Ureter (tissue), 1 donor: ENCODE measurements around the gene DBH. TPM values are rescaled to one million over a fixed set of nuclear protein-coding genes. Genes with fewer than 3 reads are reported as not detected.

Experiments
- DNase-seq: peaks from one replicate; pipeline ENCODE4 v3.0.0-alpha.2; 2020; ENCODE audit warnings: low spot score
- total RNA-seq: library from RNA; stranded (reverse); gene quantifications from one replicate; pipeline ENCODE4 v1.2.4, GENCODE V29; 2023
- donor health status: DM: yes; HTN: yes; CAD: no.

DBH gene
- total RNA-seq, 1 donor from 2014 or later = not detected

DNA sequence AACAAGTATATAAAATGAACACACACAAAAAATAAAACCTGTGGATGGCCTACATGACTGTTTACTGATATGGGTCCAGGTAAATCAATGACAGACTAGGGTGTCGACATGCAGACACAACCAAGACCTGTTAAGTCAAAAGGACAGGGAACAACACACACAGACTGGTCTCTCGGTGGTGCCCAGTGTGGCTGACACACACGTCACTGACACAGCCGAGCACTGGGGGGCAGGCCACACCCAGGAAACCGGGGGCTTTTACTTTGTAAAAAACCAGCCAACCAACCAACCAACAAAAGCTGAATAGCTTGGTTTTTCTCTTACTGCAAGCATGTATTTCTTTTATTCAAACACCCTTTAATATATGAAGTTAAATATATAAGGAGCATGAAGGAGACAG lies 31.9 kb upstream of the DBH start:
- DNase-seq = no peak

DNA sequence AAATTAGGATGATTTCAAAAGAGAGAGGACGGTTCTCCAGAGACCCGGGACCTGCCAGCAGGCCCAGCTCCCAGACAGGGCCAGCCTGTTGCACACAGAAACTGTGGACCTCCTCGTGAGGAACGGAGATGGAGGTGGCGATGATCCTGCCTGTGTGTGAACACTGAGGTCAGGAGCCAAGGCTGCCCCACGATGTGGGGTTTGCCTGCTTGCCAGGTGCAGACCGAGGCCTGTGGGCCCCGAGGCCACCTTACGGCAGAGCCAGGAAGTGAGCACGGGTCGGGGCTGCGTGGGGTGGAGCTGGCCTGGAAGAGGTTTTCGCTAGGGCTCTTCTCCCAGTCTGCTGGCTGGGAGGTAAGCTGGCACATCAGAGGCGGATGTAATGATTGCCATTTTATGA lies 31.3 kb upstream of the DBH start:
- DNase-seq = no peak

DNA sequence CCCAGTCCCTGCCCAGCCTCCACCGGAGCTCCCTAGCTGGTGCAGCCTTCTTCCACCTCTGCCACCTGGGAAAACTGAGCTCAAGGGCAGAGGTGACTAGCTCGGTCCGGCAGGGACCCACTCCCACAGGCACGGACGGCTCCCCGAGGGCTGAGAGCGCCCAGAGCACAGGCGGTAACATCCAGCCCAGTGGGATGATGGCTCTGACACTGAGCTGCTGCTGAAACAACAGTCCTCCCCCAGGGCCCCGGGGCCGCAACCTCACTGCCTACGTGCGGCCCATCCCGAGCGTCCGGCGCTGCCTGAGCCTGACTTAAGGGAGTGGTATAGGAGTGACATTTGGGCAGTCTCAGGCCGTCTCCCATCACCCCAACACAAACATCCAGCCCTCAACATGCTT lies 30.7 kb upstream of the DBH start:
- DNase-seq = no peak

DNA sequence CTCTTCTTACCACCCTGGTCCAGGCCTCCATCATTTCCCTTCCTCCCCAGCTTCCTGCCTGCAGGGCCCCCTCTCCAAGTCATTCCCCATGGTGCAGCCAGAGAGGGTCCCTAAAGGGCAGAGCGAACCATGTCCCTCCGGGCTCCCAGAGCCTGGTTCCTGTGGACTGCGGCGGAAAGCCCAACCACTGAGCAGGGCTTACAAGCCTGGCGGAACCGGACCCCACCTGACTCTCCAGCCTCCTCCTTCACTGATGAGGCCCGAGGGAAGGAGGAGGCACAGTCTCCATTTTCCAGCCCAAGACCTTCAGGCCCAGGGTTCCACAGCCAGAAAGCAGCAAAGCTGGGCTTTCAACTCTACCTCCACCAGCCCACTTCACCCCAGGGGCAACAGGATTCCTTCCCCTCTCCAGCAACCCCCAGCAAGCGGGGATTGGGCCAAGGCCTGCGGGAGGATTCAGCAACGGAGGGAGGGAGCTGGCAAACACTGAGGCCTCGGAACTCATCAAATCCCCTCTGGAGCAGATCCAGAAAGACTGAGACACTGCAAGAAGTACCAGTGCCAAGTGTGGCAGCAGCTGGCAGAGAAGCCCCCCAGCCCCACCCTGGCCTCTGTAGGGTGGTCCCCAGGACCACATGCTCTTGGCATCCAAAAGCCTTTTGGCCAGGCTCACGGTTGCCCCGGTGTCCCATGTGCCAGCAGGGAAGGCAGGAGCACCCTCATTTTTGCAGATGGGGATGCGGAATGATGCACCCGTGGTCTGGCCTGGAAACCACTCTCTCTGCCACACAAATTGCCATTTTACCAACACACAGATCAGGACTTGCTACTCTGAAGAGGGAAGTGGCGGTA lies 30.1 kb upstream of the DBH start:
- DNase-seq = no peak

DNA sequence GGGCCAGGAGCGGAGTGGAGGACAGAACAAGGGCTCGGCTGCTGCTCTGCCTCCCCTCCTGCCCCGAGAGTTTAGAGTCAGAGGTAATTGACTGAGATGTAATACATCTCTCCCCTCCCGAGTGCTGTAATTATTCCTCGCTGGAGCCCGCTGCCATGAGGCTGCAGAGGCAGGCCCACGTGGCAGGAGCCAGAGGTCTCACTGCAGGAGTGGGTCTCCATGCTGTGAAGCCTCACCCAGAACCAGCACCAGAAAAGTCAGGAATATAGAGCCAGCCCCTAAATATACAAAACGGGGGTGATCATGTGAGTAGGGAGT lies 29.5 kb upstream of the DBH start:
- DNase-seq = no peak

DNA sequence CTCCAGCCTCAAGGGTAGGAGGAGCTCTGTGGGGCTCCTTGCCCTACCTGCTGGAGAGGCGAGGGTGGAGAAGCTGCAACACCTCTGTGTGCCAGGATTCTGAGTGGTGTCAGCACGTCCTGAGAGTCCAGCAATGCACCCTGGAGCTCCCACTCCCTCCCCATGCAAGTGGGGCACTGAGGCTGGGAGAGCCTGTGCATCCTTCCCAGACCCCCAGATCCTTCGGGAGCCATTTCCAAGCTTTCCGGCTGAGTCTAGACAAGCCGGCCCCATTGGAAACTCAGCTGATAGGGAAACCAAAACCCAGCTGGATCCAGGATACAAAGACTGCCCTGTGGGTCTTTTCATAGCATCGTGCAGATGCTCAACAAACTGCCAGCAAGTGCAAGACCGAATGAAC lies 28.8 kb upstream of the DBH start:
- DNase-seq = no peak

DNA sequence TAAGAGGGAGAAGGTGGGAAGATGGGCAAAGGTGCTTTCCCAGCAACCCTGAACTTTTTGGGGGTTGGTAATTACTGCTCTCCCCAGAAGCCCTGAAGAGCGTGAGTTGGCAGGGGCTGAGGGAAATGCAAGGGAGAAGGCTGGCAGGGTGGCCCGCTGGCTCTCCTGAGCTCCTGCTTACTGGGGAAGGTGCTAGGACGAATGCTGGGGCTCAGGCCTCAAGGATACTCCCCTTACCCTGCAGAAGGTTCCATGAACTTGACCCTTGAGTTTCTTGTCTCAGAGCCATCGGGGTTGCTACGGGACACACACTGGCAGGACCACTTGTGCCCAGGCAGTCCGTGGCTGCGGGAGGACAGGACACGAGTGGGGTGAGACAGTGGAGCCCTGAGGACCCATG lies 28.2 kb upstream of the DBH start:
- DNase-seq = no peak

DNA sequence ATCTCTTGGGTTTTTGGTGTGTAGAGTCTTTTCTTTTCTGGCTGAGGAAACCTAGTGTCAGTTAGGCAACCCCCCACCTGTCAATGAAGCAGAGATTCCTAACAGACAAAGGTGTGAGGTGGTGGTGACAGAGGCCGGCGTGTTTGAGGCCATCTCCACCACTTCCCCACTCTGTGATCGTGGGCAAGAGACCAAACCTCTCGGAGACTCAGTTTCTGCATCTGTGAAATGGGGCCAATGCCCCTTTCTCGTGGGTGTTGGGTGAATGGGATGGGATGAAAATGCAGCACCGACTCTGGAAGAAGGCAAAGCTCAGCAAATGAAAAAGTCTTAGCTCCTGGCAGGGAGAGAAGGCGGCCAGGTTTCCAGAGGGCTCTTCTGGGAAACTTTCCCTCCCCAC lies 27.8 kb upstream of the DBH start:
- DNase-seq = no peak

DNA sequence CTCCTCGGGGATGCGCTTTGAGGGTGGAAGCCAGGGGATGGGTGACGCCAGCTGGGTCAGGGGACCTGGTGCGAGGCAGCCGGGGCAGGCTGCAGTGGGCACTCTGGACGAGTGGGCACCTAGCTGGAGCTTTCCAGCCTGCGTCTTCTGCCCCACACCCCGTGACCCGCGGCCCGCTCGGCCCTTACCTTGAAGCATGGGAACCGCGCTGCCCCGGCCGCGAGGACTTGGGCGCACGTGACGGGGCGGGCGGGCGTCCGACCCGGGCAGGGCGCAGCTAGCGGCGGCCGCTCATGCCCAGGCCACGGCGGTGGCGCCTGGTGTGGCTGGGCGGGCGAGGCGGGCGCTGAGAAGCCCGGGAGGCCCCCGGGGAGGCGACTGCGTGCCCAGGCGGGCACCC lies 27.3 kb upstream of the DBH start:
- DNase-seq = no peak

DNA sequence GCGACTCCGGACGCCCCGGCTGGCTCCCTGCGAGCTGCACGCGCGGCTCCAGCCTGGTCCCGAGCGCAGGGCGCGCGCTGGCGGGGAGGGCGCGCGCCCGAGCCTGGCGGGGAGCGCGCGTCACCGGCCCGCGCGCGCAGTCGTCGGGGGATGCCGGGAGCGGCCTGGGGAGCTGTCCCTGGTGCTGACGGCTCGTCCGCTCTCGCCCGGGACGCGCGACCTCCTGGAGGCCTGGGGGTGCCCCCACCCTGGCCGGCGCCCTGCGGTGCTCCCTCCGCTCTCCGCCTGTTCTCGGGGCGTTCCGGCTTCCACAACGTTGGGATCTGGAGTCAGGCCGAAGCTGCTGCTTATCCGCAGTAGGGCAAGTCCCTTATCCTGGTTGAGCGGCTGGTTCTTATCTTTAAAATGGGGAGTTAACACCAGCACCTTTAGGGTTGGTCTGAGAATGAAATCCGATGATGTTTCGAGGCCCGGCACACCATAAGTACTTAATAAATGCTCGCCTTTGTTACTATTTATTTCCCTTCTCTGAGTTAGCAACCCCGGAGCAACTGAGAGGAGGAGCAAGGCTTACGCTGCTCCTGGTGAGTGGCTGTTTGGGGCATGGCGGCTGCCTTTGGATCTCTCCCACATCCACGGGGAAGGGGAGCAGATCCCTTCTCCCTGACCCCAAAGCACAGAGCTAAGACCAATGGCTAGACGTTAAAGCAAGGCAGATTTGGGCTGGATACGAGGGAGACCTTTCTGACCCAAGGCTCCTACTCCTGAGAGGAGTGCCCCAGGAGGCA lies 26.7 kb upstream of the DBH start, which contains the start of gene FAM163B:
Gene FAM163B, minus strand, starts transcription at position 79 of the 788 bp plus-strand sequence. CDS start 29,166 bp downstream, outside the sequence.
- no peak for DNase-seq

DNA sequence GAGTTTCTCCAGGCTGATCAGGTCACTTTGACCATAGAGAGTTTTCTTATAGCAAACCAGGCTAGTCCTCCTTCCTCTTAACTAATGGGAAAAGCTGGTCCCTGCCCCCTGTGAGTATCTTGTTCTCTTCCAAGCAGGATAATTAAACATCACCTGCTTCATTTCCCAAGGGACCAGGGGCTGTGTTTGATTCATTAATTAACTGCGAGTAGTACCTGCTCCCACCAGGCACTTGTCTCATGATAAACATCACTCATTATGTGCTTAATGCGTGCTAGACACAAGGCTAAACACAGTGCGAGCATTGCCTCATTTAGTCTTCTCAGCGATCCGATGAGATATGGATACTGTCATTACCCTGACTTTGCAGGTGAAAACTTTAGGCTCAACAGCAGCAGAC lies 25.3 kb upstream of the DBH start:
- DNase-seq = no peak

DNA sequence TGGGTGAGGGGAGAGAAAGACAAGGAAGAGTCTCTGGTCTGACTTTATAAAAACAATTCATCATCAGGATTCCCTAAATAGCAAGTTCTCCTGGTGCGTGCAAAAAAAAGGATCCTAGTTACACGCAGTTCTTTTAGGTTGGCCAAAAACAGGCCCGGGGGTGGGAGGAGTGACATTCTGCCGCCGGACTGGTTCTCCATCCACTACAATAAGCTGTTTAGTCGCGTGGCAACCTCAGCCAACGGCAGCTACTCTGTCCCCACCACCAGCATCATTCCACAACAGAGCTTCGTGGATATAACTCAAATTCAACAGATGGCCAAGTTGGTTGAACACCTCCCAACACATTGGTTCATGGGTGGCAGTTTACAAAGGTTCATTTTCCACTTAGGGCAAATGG lies 24.1 kb upstream of the DBH start:
- no peak for DNase-seq

DNA sequence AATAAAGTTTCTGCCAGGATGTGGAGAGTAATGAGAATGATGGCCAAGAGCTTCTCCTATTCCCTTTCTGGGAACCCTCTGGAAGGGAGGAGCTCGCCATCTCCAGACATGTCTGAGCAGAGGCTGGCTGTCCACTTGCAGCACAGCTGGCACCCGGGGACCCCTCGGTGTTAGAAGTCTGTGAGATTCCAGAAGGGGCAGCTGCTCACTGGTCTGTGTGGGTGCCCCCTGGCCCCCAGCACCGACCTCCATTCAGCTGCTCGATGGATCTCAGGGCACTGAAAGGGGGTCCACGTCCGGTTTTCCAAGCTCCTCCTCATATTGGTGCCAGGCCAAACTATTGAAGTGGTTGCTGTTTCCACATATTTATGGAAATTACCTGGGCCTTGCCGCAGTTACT lies 23.3 kb upstream of the DBH start:
- no peak for DNase-seq

DNA sequence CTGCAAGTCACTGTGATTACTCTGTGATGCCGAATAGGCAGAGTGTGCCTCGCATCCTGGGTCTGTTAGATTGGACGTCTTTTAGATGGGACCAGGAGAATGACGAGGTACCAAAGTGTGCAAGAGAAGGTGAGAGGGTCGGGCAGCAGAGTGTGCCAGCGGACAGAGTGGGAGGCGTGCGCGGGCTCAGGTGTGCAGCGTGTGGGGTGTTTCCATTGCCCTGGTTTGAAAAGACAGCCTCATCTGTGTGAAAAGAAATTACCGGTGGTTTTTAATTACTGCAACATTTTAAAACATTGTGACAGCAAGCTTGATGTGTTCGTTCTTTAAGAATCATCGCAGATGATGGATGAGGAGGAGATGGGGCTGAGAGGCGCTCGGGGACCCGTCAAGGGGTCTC lies 22.7 kb upstream of the DBH start:
- no peak for DNase-seq

DNA sequence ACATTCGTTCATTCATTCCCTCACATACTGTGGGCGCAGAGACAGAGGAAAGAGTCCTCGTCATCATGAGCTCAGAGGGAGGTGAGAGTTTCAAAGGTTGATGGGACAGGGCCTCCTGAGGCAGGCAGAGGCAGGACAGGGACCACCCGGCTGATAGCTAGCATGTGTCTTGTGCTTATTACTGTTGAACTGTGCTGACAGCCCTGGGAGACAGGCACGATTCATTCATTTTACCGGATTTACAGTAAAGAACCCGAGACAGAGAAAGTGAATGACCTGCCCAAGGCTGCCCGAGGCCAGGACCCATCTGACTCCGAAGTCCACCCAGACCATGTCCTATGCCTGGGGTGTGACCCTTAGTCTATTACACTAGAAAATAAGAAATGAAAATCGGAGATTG lies 22.1 kb upstream of the DBH start:
- no peak for DNase-seq

DNA sequence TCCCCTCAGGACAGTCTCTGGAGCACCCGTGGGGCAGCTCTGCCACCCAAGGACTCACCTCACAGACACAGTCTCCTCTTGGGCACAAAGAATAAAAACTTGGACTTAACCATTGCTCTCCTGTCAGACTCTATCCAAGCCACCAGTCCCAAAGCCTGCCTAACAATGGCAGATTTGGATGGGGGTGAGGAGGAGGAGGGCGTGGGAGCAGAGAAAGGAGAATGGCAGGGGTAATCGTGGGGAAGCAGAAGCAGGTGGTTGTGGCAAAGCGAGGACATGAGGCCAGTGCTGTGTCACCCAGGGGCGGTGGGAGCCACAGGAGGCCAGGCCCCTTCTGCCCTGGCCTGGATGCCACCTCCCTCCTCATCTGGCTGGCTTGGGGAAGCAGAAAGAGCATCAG lies 21.5 kb upstream of the DBH start:
- DNase-seq = no peak

DNA sequence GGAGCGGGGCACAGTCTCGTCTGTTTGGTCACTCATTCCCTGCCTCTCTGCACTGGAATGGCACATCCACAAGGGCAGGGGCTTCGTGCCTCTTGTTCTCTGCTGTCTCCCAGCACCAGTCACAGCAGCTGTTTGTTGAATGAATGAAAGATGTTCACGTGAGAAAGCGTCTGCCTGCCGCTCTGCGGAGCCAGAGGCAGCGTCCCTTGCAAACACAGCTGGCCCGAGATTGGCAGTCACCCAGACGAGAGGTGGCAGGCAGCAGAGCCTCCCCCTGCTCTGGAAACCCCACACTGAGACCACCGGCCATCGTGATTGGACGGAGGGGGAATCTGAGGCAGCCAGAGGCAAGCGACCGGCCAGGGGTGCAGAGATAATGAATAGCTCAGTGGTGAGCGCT lies 21.0 kb upstream of the DBH start:
- no peak for DNase-seq

DNA sequence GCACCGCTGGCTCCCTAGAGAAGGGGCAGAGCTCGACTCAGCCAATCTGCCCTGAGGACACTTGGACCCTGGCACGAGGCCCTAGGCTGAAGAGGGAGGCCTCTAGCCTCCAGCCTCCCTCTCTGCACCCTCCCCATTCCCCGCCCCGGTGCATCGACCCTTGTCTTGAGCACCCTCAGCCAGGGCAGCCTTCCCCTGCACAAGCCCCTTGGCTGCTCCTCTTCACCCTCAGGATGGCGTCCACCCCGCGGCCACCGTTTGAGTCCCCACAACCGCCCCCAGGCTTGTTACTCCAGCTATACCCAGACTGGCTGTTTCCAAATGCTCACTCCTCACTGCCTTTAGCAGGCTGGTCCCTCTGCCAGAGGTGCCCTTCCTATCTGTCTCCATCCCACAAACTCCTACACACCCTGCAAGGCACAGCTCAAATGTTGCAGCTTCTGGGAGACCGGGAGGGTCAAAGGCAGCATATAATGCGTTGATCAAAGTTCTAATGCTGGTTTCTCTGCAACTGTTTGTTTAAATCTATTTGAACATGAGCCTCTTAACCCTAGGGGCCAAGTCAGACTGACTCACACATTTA lies 20.5 kb upstream of the DBH start:
- DNase-seq = no peak

DNA sequence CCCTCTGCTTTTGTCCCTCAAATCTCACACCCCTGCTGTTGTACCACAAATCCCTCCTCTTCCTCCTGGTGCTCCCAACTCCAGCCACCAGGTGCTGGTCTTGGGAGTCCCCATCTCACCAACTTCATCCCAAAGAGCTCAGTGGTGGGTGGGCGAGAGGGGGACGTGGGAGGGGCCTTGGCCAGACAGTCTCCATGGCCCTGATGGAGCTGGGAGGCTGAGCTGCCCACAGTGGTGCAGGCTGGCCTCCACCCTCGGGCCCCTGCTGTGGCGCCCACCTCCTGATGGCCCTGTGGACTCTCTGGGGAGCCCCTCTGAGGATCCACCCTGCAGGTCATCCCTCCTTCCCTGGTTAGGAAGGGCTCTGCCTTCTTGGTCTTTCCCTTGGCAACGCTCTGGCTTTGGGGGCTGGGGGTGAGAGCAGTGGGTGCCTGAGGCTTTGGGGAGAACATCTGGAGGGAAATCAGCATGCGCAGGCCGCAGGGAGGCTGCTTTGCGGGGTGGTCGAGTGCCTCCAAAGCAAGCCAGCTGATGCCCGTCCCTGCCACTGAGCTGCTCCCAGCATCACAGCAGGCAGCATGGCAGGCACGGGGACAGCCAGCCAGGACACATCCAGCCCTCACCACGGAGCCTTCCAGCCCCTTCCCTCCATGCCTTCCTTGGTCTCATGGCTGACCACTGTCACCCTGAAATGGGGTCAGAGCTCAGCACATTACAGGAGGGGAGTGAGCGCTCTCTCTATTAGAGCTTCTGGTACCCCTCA lies 19.3 kb upstream of the DBH start:
- DNase-seq = no peak

DNA sequence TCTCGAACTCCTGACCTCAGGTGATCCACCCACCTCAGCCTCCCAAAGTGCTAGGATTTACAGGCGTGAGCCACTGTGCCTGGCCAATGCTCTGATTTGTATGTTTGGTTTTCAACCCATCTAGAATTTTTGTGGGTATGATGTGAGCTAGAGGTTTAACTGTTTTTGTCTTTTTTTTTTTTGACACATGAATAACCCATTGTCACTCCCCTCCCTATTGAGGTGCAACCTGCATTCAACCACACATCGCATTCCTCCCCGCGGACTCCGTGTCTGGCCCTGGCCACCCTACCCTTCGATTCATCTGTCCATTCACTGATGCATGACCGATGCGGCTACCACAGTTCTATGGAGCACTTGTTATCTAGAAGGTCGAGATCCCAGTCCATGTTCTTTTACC lies 17.4 kb upstream of the DBH start:
- DNase-seq = no peak

DNA sequence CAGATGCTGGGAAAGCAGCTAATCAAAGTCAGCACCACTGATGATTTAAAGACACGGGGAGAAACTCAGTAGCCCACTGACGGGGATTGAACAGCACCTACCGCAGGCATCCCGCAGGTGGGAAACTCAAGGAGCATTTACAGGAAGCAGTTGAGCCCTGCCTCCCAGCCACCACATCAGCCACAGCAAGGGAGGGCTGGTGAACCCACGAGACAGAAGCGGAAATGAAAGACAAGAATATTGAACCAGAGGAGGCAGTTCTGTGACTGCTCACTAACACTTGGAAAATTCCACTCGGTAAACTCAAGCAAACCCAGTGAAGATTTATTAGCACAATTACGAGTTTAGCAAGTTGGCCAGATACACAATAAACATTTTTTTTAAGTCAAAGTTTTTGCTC lies 16.4 kb upstream of the DBH start:
- DNase-seq = peak; percentile 54

DNA sequence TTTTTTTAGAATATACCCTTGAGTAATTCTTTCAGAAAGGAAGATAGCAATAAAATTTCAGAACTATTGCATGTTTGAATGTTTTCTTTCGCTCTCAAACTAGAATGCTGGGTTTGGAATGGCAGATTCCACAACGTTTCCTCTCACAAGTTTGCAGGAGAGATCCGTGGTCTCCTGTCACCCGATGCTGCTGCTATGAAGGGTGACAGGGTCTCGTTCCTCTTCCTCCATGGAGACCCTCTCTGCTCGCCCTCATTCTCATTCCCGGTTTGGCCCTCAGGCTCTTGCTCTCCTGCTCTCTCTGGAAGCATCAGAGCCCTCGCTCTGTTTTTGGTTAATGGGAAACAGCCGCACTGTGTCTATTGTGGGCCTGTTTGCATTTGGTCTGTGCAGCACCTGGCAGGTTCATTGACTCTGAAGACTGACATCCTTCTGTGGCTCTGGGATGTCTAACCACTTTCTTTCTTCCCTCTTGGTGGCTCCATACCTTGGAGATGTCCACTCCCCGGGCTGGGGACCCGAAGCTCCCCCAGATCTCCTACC lies 14.4 kb upstream of the DBH start:
- DNase-seq = no peak
